ENCODE results near the gene PGRMC1.

GRCh38 chrX:119290476-119290875 lies 54.4 kb downstream of the PGRMC1 start:
- TF ChIP-seq POU6F1 (CRISPR knock-in tag; IDR thresholded peaks at IDR 0.05; ENCODE audit: borderline replicate concordance, low read depth) (no peak), ARNTL (CRISPR knock-in tag; IDR thresholded peaks at IDR 0.05; ENCODE audit: borderline replicate concordance, low read depth) (no peak), TOX (CRISPR knock-in tag; IDR thresholded peaks at IDR 0.05; ENCODE audit: borderline replicate concordance) (no peak), PATZ1 (CRISPR knock-in tag; IDR thresholded peaks at IDR 0.05; ENCODE audit: borderline replicate concordance) (no peak), TCF4 (CRISPR knock-in tag; IDR thresholded peaks at IDR 0.05; ENCODE audit: borderline replicate concordance) (no peak), TSHZ2 (CRISPR knock-in tag; IDR thresholded peaks at IDR 0.05) (no peak), ZNF70 (CRISPR knock-in tag; IDR thresholded peaks at IDR 0.05) (no peak), ZC3H10 (CRISPR knock-in tag; IDR thresholded peaks at IDR 0.05) (no peak)

All from SK-N-SH treated with all-trans-retinoic acid at 6 μM for 48 hours (cell line).